ENCODE data around the gene NFX1. TPM values are rescaled to one million over a fixed set of nuclear protein-coding genes. Genes with fewer than 3 reads are reported as not detected.

The NFX1 gene
- total and polyA plus RNA-seq, 9 of the 15 experiments (the other 6 are each of a cell fraction or from before 2014, with no cell fraction given) = 8.8 to 38.9 (median 26.8) TPM

DNA sequence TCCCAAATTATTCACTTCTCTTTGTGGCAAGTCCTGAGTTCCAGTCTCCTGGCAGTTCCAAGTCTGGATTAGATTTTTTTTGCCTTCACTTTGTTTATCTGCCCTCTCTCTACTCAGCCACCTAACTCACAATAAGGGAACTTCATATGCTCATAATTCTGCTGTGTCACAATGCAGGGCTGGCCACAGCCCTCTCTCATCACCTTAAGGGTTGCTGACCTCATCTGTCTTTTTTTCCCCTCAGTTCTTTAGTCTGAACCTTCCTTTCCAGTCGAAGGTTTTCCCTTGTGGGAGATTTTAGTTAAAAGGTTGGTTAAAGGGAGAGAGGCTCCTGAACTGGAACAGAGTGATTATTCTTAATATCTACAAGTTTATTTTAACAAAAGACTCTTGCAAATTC lies 29.9 kb upstream of the NFX1 start (continued):
- TF ChIP-seq JUND (IDR thresholded peaks at IDR 0.05; ENCODE audit: borderline replicate concordance, low read depth, low read length) = peak; percentile 40; the same call in 1 of the 2 replicates
- TF ChIP-seq JUND (tag; IDR thresholded peaks at IDR 0.05; ENCODE audit: borderline replicate concordance, low read depth, low read length) = peak; percentile 55; the same call in 1 of the 3 replicates
- TF ChIP-seq NFE2 (IDR thresholded peaks at IDR 0.05; ENCODE audit: low read depth) = peak; percentile 74
- TF ChIP-seq MAFG (tag; conservative IDR thresholded peaks at IDR 0.05) = peak; percentile 87
- TF ChIP-seq ZFP30 (CRISPR knock-in tag; IDR thresholded peaks at IDR 0.05; ENCODE audit: borderline replicate concordance) = no peak
- TF ChIP-seq, protein P1, sequence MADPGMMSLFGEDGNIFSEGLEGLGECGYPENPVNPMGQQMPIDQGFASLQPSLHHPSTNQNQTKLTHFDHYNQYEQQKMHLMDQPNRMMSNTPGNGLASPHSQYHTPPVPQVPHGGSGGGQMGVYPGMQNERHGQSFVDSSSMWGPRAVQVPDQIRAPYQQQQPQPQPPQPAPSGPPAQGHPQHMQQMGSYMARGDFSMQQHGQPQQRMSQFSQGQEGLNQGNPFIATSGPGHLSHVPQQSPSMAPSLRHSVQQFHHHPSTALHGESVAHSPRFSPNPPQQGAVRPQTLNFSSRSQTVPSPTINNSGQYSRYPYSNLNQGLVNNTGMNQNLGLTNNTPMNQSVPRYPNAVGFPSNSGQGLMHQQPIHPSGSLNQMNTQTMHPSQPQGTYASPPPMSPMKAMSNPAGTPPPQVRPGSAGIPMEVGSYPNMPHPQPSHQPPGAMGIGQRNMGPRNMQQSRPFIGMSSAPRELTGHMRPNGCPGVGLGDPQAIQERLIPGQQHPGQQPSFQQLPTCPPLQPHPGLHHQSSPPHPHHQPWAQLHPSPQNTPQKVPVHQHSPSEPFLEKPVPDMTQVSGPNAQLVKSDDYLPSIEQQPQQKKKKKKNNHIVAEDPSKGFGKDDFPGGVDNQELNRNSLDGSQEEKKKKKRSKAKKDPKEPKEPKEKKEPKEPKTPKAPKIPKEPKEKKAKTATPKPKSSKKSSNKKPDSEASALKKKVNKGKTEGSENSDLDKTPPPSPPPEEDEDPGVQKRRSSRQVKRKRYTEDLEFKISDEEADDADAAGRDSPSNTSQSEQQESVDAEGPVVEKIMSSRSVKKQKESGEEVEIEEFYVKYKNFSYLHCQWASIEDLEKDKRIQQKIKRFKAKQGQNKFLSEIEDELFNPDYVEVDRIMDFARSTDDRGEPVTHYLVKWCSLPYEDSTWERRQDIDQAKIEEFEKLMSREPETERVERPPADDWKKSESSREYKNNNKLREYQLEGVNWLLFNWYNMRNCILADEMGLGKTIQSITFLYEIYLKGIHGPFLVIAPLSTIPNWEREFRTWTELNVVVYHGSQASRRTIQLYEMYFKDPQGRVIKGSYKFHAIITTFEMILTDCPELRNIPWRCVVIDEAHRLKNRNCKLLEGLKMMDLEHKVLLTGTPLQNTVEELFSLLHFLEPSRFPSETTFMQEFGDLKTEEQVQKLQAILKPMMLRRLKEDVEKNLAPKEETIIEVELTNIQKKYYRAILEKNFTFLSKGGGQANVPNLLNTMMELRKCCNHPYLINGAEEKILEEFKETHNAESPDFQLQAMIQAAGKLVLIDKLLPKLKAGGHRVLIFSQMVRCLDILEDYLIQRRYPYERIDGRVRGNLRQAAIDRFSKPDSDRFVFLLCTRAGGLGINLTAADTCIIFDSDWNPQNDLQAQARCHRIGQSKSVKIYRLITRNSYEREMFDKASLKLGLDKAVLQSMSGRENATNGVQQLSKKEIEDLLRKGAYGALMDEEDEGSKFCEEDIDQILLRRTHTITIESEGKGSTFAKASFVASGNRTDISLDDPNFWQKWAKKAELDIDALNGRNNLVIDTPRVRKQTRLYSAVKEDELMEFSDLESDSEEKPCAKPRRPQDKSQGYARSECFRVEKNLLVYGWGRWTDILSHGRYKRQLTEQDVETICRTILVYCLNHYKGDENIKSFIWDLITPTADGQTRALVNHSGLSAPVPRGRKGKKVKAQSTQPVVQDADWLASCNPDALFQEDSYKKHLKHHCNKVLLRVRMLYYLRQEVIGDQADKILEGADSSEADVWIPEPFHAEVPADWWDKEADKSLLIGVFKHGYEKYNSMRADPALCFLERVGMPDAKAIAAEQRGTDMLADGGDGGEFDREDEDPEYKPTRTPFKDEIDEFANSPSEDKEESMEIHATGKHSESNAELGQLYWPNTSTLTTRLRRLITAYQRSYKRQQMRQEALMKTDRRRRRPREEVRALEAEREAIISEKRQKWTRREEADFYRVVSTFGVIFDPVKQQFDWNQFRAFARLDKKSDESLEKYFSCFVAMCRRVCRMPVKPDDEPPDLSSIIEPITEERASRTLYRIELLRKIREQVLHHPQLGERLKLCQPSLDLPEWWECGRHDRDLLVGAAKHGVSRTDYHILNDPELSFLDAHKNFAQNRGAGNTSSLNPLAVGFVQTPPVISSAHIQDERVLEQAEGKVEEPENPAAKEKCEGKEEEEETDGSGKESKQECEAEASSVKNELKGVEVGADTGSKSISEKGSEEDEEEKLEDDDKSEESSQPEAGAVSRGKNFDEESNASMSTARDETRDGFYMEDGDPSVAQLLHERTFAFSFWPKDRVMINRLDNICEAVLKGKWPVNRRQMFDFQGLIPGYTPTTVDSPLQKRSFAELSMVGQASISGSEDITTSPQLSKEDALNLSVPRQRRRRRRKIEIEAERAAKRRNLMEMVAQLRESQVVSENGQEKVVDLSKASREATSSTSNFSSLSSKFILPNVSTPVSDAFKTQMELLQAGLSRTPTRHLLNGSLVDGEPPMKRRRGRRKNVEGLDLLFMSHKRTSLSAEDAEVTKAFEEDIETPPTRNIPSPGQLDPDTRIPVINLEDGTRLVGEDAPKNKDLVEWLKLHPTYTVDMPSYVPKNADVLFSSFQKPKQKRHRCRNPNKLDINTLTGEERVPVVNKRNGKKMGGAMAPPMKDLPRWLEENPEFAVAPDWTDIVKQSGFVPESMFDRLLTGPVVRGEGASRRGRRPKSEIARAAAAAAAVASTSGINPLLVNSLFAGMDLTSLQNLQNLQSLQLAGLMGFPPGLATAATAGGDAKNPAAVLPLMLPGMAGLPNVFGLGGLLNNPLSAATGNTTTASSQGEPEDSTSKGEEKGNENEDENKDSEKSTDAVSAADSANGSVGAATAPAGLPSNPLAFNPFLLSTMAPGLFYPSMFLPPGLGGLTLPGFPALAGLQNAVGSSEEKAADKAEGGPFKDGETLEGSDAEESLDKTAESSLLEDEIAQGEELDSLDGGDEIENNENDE (IDR thresholded peaks at IDR 0.05; ENCODE audit: low read depth, low read length) = no peak
- TF ChIP-seq, protein P2, sequence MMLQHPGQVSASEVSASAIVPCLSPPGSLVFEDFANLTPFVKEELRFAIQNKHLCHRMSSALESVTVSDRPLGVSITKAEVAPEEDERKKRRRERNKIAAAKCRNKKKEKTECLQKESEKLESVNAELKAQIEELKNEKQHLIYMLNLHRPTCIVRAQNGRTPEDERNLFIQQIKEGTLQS (IDR thresholded peaks at IDR 0.05) = peak; percentile 66
- TF ChIP-seq, protein P2 (CRISPR knock-in tag; conservative IDR thresholded peaks at IDR 0.05) = no peak
- TF ChIP-seq NR2C2 (CRISPR knock-in tag; IDR thresholded peaks at IDR 0.05) = no peak
- TF ChIP-seq NR2C2 (tag; IDR thresholded peaks at IDR 0.05) = 0 out of 2 replicates have a peak, but pooled peaks have one; percentile 31
- TF ChIP-seq ZNF316 (IDR thresholded peaks at IDR 0.05) = peak; percentile 92
- TF ChIP-seq NFE2L1 (tag; IDR thresholded peaks at IDR 0.05; ENCODE audit: borderline replicate concordance, low read depth) = peak; percentile 9; the same call in 1 of the 2 replicates
- peak; percentile 69 for TF ChIP-seq MAFK (IDR thresholded peaks at IDR 0.05; ENCODE audit: low read length)
- peak; percentile 23; the same call in 1 of the 2 replicates for TF ChIP-seq ARID1B (IDR thresholded peaks at IDR 0.05)
- TF ChIP-seq ZNF384 (IDR thresholded peaks at IDR 0.05; ENCODE audit: low read depth, low read length) = 0 out of 2 replicates have a peak, but pooled peaks have one; percentile 22

All from K562 (cell line).